HG02885 (cell line): ENCODE data around the gene PANK3.
"Not testable (repeated sequence)": the region's sequence is repeated elsewhere in the genome, so short reads cannot be mapped to it uniquely, and the experiment has no call there.

ENCODE experiments used
- ATAC-seq: cut with Tn5 transposase; IDR thresholded peaks from one replicate; pipeline ENCODE4 v1.9.1; 2021; ENCODE audit warnings: mild to moderate bottlenecking; ENCODE audit not compliant: unreplicated experiment, poor library complexity

Gene PANK3

GRCh38 chr5:168596927-168597326 lies 17.8 kb upstream of the PANK3 start:
- ATAC-seq, result no peak

GRCh38 chr5:168596122-168596521 lies 17.0 kb upstream of the PANK3 start:
- ATAC-seq, result not testable (repeated sequence)

GRCh38 chr5:168592014-168592368 lies 12.8 kb upstream of the PANK3 start:
- no peak for ATAC-seq

GRCh38 chr5:168591302-168592013 lies 12.3 kb upstream of the PANK3 start:
- ATAC-seq, result no peak

GRCh38 chr5:168590666-168591065 lies 11.5 kb upstream of the PANK3 start:
- ATAC-seq, result no peak

GRCh38 chr5:168587987-168588386 lies 8.8 kb upstream of the PANK3 start:
- ATAC-seq, result no peak

GRCh38 chr5:168585119-168585856 lies 6.1 kb upstream of the PANK3 start:
- ATAC-seq, result no peak

GRCh38 chr5:168583742-168584482 lies 4.7 kb upstream of the PANK3 start:
- peak; percentile 21 for ATAC-seq

- not testable (repeated sequence) for ATAC-seq
Observed at GRCh38 chr5:168580814-168581469, 1.8 kb upstream of the PANK3 start.

GRCh38 chr5:168580227-168580508 lies 1.0 kb upstream of the PANK3 start:
- no peak for ATAC-seq

GRCh38 chr5:168579488-168580226 lies 489 bp upstream of the PANK3 start:
- ATAC-seq, result peak; percentile 94

- ATAC-seq, result no peak
Observed at GRCh38 chr5:168578006-168578405, 1.2 kb downstream of the PANK3 start.

GRCh38 chr5:168575391-168576372 lies 3.5 kb downstream of the PANK3 start:
- ATAC-seq, result no peak

- ATAC-seq, result not testable (repeated sequence)
Observed at GRCh38 chr5:168574156-168574555, 5.0 kb downstream of the PANK3 start.

GRCh38 chr5:168573663-168574062 lies 5.5 kb downstream of the PANK3 start:
- not testable (repeated sequence) for ATAC-seq

- ATAC-seq, result no peak
Observed at GRCh38 chr5:168570490-168571328, 8.5 kb downstream of the PANK3 start.

- no peak for ATAC-seq
Observed at GRCh38 chr5:168568738-168569137, 10.4 kb downstream of the PANK3 start.

GRCh38 chr5:168563959-168564358 lies 15.2 kb downstream of the PANK3 start:
- ATAC-seq, result no peak
